SK-N-SH treated with all-trans-retinoic acid at 6 μM for 48 hours (cell line): Measurements from ENCODE around the gene PDAP1.

Experiments
- ARNTL ChIP-seq: fragments of 450-650 bp; formaldehyde crosslinking; IDR thresholded peaks from 2 replicates; pipeline ENCODE4 v1.5.0; 2020; ENCODE audit warnings: low read depth, mild to moderate bottlenecking, moderate library complexity, borderline replicate concordance
- ISL1 ChIP-seq: fragments of 250-450 bp; sonication (Bioruptor Pico); IDR thresholded peaks from 2 replicates; pipeline ENCODE4 v2.1.2; 2022; ENCODE audit warnings: mild to moderate bottlenecking, moderate library complexity
- RARB ChIP-seq: fragments of 250-450 bp; sonication (Bioruptor Pico); IDR thresholded peaks from 2 replicates; pipeline ENCODE4 v1.8.0; 2021; ENCODE audit warnings: mild to moderate bottlenecking, moderate library complexity
- ZC3H10 ChIP-seq: fragments of 250-450 bp; sonication (Bioruptor Pico); IDR thresholded peaks from 2 replicates; pipeline ENCODE4 v1.5.1; 2021; ENCODE audit warnings: mild to moderate bottlenecking, moderate library complexity
- ZFP30 ChIP-seq: fragments of 450-650 bp; formaldehyde crosslinking; IDR thresholded peaks from 2 replicates; pipeline ENCODE4 v1.5.0; 2022; ENCODE audit warnings: mild to moderate bottlenecking, moderate library complexity
- ZNF70 ChIP-seq: fragments of 450-650 bp; formaldehyde crosslinking; IDR thresholded peaks from 2 replicates; pipeline ENCODE4 v1.5.0; 2020; ENCODE audit warnings: mild to moderate bottlenecking, moderate library complexity
- ZNF8 ChIP-seq: fragments of 450-650 bp; formaldehyde crosslinking; IDR thresholded peaks from 2 replicates; pipeline ENCODE4 v1.5.0; 2020; ENCODE audit warnings: mild to moderate bottlenecking, moderate library complexity
- TF ChIP-seq, protein P1 (sequence below): fragments of 250-450 bp; sonication (Bioruptor Pico); IDR thresholded peaks from 2 replicates; pipeline ENCODE4 v1.5.1; 2021; ENCODE audit warnings: mild to moderate bottlenecking, moderate library complexity

DNA sequence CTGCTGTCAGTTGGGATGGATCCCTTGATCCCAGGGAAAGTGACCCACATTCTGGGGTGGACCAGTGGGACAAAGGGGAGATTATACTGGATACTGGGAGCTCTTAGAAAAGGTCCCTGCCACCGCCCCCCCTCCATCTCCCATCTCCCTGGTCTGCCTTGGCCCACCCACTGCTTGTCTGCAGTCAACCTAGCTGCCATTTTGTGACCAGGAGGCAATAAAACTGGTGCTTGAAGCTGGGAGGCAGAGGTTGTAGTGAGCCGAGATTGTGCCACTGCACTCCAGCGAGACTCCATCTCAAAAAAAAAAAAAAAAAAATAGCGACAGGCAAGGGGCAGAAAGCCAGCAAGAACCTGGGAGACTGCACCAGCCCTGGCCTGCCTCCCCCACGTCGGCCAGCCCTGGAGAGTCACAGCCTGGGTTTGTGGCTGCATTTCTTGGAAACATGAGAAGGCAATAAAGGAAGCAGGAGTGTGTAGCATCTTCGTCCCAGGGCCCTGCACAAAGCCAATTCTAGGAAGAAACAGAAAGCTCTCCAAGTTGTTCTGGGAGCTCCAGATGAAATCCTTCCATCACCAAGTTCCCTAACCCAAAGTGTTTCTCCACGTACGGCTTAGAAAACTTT lies 38.5 kb downstream of the PDAP1 start:
- no peak for TF ChIP-seq ARNTL (CRISPR knock-in tag)
- TF ChIP-seq ZNF8 = no peak
- no peak for TF ChIP-seq ISL1 (CRISPR knock-in tag)
- TF ChIP-seq ZFP30 (CRISPR knock-in tag) = no peak
- TF ChIP-seq RARB (CRISPR knock-in tag) = no peak
- TF ChIP-seq ZNF70 (CRISPR knock-in tag) = no peak
- TF ChIP-seq ZC3H10 (CRISPR knock-in tag) = no peak
- TF ChIP-seq, protein P1, sequence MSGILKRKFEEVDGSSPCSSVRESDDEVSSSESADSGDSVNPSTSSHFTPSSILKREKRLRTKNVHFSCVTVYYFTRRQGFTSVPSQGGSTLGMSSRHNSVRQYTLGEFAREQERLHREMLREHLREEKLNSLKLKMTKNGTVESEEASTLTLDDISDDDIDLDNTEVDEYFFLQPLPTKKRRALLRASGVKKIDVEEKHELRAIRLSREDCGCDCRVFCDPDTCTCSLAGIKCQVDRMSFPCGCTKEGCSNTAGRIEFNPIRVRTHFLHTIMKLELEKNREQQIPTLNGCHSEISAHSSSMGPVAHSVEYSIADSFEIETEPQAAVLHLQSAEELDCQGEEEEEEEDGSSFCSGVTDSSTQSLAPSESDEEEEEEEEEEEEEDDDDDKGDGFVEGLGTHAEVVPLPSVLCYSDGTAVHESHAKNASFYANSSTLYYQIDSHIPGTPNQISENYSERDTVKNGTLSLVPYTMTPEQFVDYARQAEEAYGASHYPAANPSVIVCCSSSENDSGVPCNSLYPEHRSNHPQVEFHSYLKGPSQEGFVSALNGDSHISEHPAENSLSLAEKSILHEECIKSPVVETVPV (CRISPR knock-in tag) = no peak
